Activated effector memory CD4-positive, alpha-beta T cell treated with anti-CD3 and anti-CD28 coated beads, Interleukin-2, amount 50 U/mL, for 16 hours (primary cell): ENCODE measurements around the gene LLGL1.
A peak's percentile ranks its signal among the peaks of the same experiment; 100 is the strongest.

Source experiments
- DNase-seq: peaks from one replicate; pipeline ENCODE4 v3.0.0-alpha.2; 2020

LLGL1 gene

GRCh38 chr17:18230288-18231141 lies 5.1 kb downstream of the LLGL1 start:
- no peak for DNase-seq

GRCh38 chr17:18231164-18231563 lies 5.7 kb downstream of the LLGL1 start:
- no peak for DNase-seq

GRCh38 chr17:18233803-18234518 lies 8.5 kb downstream of the LLGL1 start:
- DNase-seq, result no peak

- DNase-seq, result no peak
These were observed 9.5 kb downstream of the LLGL1 start for GRCh38 chr17:18234853-18235380.

GRCh38 chr17:18235743-18236256 lies 10.4 kb downstream of the LLGL1 start:
- peak; percentile 70 for DNase-seq

GRCh38 chr17:18236494-18236893 lies 11.1 kb downstream of the LLGL1 start:
- DNase-seq, result no peak

- no peak for DNase-seq
These were observed 12.0 kb downstream of the LLGL1 start for GRCh38 chr17:18237461-18237860.

GRCh38 chr17:18238299-18238698 lies 12.9 kb downstream of the LLGL1 start:
- no peak for DNase-seq

- DNase-seq, result no peak
These were observed 15.0 kb downstream of the LLGL1 start for GRCh38 chr17:18240449-18240848.

- no peak for DNase-seq
These were observed 15.9 kb downstream of the LLGL1 start for GRCh38 chr17:18241229-18241871.

- DNase-seq, result no peak
These were observed 19.8 kb downstream of the LLGL1 start for GRCh38 chr17:18245038-18245776.

- no peak for DNase-seq
These were observed 20.8 kb downstream of the LLGL1 start for GRCh38 chr17:18246109-18246725.

GRCh38 chr17:18246880-18247612 lies 21.6 kb downstream of the LLGL1 start:
- DNase-seq, result peak; percentile 74

GRCh38 chr17:18247613-18248001 lies 22.2 kb downstream of the LLGL1 start:
- DNase-seq, result no peak

- DNase-seq, result peak; percentile 84
These were observed 22.9 kb downstream of the LLGL1 start for GRCh38 chr17:18248300-18248731.

- no peak for DNase-seq
These were observed 23.4 kb downstream of the LLGL1 start for GRCh38 chr17:18248811-18249210.

- no peak for DNase-seq
These were observed 24.8 kb downstream of the LLGL1 start for GRCh38 chr17:18250259-18250658.

- DNase-seq, result no peak
These were observed 25.3 kb downstream of the LLGL1 start for GRCh38 chr17:18250708-18251107.

GRCh38 chr17:18251204-18251603 lies 25.8 kb downstream of the LLGL1 start:
- DNase-seq, result no peak

GRCh38 chr17:18252160-18252559 lies 26.7 kb downstream of the LLGL1 start:
- DNase-seq, result no peak

- no peak for DNase-seq
These were observed 27.9 kb downstream of the LLGL1 start for GRCh38 chr17:18253187-18253884.
